AG04450 (cell line): Measurements from ENCODE around the gene KCNQ5. TPM values are rescaled to one million over a fixed set of nuclear protein-coding genes. Genes with fewer than 3 reads are reported as not detected.

Experiments used
- CTCF ChIA-PET: fragments of 300-600, 350-600 bp; formaldehyde crosslinking; extraction: SDS; loops from one replicate; lab custom pipeline; 2022; ENCODE audit warnings: antibody characterized with exemption, inconsistent platforms; lab: Charles Lee
- POLR2A ChIA-PET: fragments of 350-600 bp; formaldehyde crosslinking; extraction: SDS; loops from one replicate; lab custom pipeline; 2021; ENCODE audit warnings: antibody characterized with exemption, inconsistent platforms; lab: Yijun Ruan, JAX
- DNase-seq: peaks from one replicate; pipeline ENCODE4 v3.0.0-alpha.2; 2011; ENCODE audit warnings: low read depth, low spot score
- H3K27ac ChIP-seq: one replicate; pipeline ENCODE4 v1.5.1; 2012; ENCODE audit warnings: low read depth, low read length, control low read depth
- H3K27me3 ChIP-seq: one replicate; pipeline ENCODE4 v1.6.0; 2012; ENCODE audit warnings: low read length; ENCODE audit not compliant: control insufficient read depth, insufficient read depth
- H3K4me3 ChIP-seq: 2 replicates; pipeline ENCODE4 v1.5.1; 2011; ENCODE audit warnings: mild to moderate bottlenecking, low read depth, low read length, control low read depth
- H3K9me3 ChIP-seq: 2 replicates; pipeline ENCODE4 v1.5.1; 2012; ENCODE audit warnings: low read length; ENCODE audit not compliant: control insufficient read depth, insufficient read depth
- polyA plus RNA-seq: library from polyadenylated mRNA; depleted of rRNA; stranded (reverse); fragments of >200 nt; gene quantifications from 2 replicates; pipeline ENCODE4 v1.2.3, GENCODE V29; 2011
- TF ChIP-seq, protein P1 (sequence below): IDR thresholded peaks from 2 replicates; pipeline ENCODE4 v1.5.1; 2011; ENCODE audit warnings: low read depth, low read length, control low read depth, inconsistent platforms

Gene KCNQ5
- polyA plus RNA-seq, 1 experiment = 0.52 TPM

DNA sequence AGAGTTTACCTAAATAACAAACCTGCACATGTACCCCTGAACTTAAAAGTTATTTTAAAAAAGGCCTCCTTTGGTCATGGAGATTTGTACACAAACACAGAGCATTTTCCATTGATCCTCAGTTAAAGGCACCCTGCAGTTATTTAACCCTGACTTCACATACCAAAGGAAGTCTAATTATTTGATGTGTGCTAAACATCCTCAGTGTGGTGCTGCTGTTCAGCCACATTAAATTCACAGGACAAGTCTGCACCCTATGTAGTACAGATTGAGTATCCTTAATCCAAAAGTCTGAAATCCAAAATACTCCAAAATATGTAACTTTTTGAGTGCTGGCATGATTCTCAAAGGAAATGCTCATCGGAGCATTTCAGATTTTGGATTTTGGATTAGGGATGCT is 21.4 kb downstream of the KCNQ5 start:
- Histone ChIP-seq H3K27me3 (no peaks in the 10 kb centered on the region), H3K9me3 (no peaks in the 10 kb centered on the region), H3K4me3 (no peak overlapping the region), H3K27ac (no peak overlapping the region)
- POLR2A ChIA-PET = no interaction called here
- no peak for DNase-seq
- TF ChIP-seq, protein P1, sequence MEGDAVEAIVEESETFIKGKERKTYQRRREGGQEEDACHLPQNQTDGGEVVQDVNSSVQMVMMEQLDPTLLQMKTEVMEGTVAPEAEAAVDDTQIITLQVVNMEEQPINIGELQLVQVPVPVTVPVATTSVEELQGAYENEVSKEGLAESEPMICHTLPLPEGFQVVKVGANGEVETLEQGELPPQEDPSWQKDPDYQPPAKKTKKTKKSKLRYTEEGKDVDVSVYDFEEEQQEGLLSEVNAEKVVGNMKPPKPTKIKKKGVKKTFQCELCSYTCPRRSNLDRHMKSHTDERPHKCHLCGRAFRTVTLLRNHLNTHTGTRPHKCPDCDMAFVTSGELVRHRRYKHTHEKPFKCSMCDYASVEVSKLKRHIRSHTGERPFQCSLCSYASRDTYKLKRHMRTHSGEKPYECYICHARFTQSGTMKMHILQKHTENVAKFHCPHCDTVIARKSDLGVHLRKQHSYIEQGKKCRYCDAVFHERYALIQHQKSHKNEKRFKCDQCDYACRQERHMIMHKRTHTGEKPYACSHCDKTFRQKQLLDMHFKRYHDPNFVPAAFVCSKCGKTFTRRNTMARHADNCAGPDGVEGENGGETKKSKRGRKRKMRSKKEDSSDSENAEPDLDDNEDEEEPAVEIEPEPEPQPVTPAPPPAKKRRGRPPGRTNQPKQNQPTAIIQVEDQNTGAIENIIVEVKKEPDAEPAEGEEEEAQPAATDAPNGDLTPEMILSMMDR = no peak
- CTCF ChIA-PET = no interaction called here

GRCh38 chr6:72646604-72647485 is 25.0 kb downstream of the KCNQ5 start:
- POLR2A ChIA-PET = no interaction called here

GRCh38 chr6:72647489-72647888 is 25.6 kb downstream of the KCNQ5 start:
- CTCF ChIA-PET = interaction anchor here (1.2 to 1.6 kb wide), 2 partner anchors 23 to 31 kb away, joined by 3 to 6 read pairs; no protein-coding TSS in a partner anchor
- H3K27ac ChIP-seq = no peak overlapping the region

More at GRCh38 chr6:72646604-72647485, 25.0 kb downstream of the KCNQ5 start:
- no peaks in the 10 kb centered on the region for H3K27me3 ChIP-seq
- no peak for DNase-seq
- H3K4me3 ChIP-seq = no peak overlapping the region
- CTCF ChIA-PET = interaction anchor here (1.2 to 1.6 kb wide), 2 partner anchors 22 to 30 kb away, joined by 3 to 6 read pairs; no protein-coding TSS in a partner anchor
- no peak overlapping the region for H3K27ac ChIP-seq
- H3K9me3 ChIP-seq = no peaks in the 10 kb centered on the region
- TF ChIP-seq, protein P1 = no peak

DNA sequence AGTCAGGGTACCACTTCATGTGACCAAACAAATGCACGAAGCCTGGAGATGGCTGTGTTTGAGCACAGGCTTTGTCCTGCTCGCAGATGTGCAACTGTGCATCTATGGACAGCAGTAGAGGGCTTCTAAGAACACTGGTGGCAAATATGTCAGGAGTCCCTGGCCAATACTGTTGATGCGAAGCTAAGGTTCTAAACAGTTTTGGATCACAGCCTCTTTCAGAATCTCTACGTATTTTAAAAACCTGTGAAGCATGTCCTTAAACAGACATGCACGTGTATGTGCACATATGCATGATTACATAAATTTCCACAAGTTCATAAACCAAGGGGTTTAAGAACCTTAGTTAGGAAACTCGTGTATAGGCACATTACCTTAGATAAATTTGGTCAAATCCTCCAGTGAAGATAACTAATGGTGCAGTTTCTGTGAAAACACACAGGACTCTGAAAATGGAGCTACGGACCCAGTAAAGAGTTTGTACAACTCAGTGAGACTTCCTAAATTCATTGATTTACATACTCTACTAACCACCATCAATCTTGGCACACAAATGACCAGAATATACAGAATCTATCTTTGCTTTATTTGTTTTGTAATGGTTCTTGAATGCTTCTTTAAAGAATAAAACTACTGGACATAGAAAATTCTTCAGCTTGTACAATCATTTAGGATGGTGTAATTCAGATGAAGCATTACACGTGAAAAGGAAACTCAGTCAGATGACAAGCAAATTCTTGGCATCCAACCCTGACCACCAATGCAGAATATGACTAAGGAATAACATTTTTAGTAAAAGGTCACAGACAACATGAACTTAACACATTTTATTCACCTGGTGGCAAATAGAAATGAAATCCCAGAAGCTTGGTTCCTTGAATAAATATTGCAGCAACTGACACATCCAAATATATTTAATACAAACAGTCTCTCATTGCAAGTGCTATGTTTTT is 27.4 kb downstream of the KCNQ5 start:
- H3K27ac ChIP-seq = no peak overlapping the region
- peak; percentile 24 for DNase-seq
- H3K4me3 ChIP-seq = no peak overlapping the region
- CTCF ChIA-PET = interaction anchor here (0.5 to 1.6 kb wide), 2 partner anchors 481 to 552 kb away, joined by 4 to 5 read pairs; no protein-coding TSS in a partner anchor
- TF ChIP-seq, protein P1 = no peak
- no peaks in the 10 kb centered on the region for H3K9me3 ChIP-seq
- H3K27me3 ChIP-seq = no peaks in the 10 kb centered on the region
- POLR2A ChIA-PET = interaction anchor here (0.6 kb wide), 1 partner anchor 138 kb away, joined by 7 read pairs; no protein-coding TSS in a partner anchor

More at GRCh38 chr6:72647489-72647888, 25.6 kb downstream of the KCNQ5 start:
- TF ChIP-seq, protein P1 = no peak
- Histone ChIP-seq H3K4me3 (no peak overlapping the region), H3K27me3 (no peaks in the 10 kb centered on the region), H3K9me3 (no peaks in the 10 kb centered on the region)
- DNase-seq = no peak
- POLR2A ChIA-PET = no interaction called here
